GM13976 (cell line): Measurements from ENCODE around the gene SLC16A6.

ENCODE experiments used
- DNase-seq: peaks from one replicate; pipeline ENCODE4 v3.0.0; 2012; ENCODE audit warnings: low spot score
- CTCF ChIP-seq: IDR thresholded peaks from 2 replicates; pipeline ENCODE4 v1.5.1; 2012; ENCODE audit warnings: borderline replicate concordance, mild to moderate bottlenecking; ENCODE audit not compliant: insufficient read depth; ENCODE audit errors: extremely low read depth, missing control alignments, control extremely low read depth
- in situ Hi-C: fragments of 300-500 bp; cut with MboI; formaldehyde crosslinking; loops from one replicate; pipeline ENCODE4 v1.12.0; 2022; ENCODE audit warnings: low sequenced_read_pairs, mixed read lengths, inconsistent platforms; ENCODE audit not compliant: unreplicated experiment

The SLC16A6 gene

GRCh38 chr17:68302066-68302564 is 11.2 kb upstream of the SLC16A6 start:
- DNase-seq: no peak
- no peak for TF ChIP-seq CTCF
- in situ Hi-C loops: no loop called here

DNA sequence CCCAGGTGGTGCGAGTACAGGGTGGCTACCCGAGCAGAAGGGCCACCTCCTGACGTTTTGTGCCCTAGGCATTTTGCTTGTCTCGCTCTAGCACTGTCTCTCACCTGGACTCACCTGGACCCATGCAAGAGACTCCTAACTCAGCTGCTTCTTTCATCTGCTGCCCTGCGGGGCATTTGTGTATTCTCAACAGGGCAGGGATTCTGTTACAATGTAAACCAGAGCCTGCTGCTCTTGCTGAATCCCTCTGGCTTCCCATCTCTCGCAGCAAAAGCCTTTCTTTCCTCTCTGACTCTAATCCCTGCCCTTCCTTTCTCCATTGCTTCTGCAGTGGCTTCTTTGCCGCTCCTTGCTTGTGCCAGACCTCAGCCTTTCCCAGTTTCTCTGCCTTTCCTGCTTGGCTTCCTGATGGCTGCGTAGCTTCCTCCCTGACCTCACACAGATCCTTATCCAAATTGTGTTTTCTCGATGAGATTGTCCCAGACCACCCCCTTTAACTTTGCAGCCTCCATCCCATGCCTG is 10.6 kb upstream of the SLC16A6 start:
- in situ Hi-C loops: no loop called here
- DNase-seq: no peak
- no peak for TF ChIP-seq CTCF

- TF ChIP-seq CTCF: no peak
- in situ Hi-C loops: no loop called here
- no peak for DNase-seq
Observed at GRCh38 chr17:68299817-68300216, 8.9 kb upstream of the SLC16A6 start.

DNA sequence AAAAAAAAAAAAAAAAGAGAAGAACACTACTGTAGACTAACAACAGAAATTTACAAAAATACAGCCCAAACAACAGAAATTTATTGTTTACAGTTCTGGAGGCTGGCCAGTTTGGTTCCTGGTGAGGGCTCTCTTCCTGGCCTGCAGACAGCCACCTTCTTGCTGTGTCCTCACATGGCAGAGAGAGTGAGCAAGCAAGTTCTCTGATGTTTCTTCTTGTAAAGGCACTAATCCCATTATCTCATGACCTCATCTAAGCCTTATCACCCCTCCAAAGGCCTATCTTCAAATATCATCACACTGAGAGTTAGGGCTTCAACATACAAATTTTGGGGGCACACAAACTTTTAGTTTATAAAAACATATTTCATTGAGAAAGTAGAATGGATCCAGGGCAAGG is 7.7 kb upstream of the SLC16A6 start:
- in situ Hi-C loops: no loop called here
- DNase-seq: no peak

DNA sequence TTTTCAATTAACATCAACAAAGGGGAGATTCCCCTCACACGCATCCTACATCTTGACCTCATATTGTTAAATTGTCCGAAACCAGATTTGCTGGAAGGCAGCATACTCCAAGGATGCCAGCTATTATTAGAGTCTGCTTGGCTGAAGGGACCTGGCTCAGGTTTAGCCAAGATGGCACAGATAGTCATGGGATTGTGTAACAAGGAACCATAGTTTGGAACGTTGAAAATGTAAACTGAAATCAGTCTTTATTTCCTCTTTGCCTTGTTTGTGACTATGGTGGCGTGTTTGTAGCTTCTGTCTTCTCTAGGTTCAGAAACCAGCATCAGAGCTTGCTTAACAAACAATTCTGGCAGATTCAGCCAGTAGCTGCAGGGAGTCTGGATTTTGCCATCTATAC is 6.3 kb upstream of the SLC16A6 start:
- in situ Hi-C loops: no loop called here
- no peak for DNase-seq
- no peak for TF ChIP-seq CTCF

More for the DNA sequence above, 7.7 kb upstream of the SLC16A6 start:
- no peak for TF ChIP-seq CTCF

- in situ Hi-C loops: no loop called here
- no peak for DNase-seq
- no peak for TF ChIP-seq CTCF
Observed at GRCh38 chr17:68296217-68297191, 5.6 kb upstream of the SLC16A6 start.
